Fibroblast of lung (primary cell): ENCODE data around the gene ZNF506. TPM values are rescaled to one million over a fixed set of nuclear protein-coding genes. Genes with fewer than 3 reads are reported as not detected.
"Not testable (repeated sequence)": the region's sequence is repeated elsewhere in the genome, so short reads cannot be mapped to it uniquely, and the experiment has no call there.

Experiments used
- DNase-seq, 2 donors: peaks; one replicate each; pipeline versions ENCODE4 v3.0.0 to v3.0.0-alpha.2; 2010; ENCODE audit warnings: low read depth in 2 of 2
- H2AFZ ChIP-seq: 2 replicates; pipeline ENCODE4 v1.5.1; 2012; ENCODE audit warnings: low read length, control low read depth, inconsistent platforms
- H3K27ac ChIP-seq: 2 replicates; pipeline ENCODE4 v1.5.1; 2011; ENCODE audit warnings: low read length, control low read depth; ENCODE audit not compliant: insufficient read depth
- H3K27me3 ChIP-seq: 2 replicates; pipeline ENCODE4 v1.5.1; 2011; ENCODE audit warnings: mild to moderate bottlenecking, low read length; ENCODE audit not compliant: control insufficient read depth, insufficient read depth
- H3K36me3 ChIP-seq: 2 replicates; pipeline ENCODE4 v1.5.1; 2011; ENCODE audit warnings: low read length; ENCODE audit not compliant: control insufficient read depth, insufficient read depth
- H3K4me1 ChIP-seq: 2 replicates; pipeline ENCODE4 v1.5.1; 2011; ENCODE audit warnings: low read length; ENCODE audit not compliant: control insufficient read depth, insufficient read depth; ENCODE audit errors: extremely low read depth
- H3K4me2 ChIP-seq: 2 replicates; pipeline ENCODE4 v1.5.1; 2011; ENCODE audit warnings: low read length, control low read depth; ENCODE audit not compliant: insufficient read depth; ENCODE audit errors: extremely low read depth
- H3K4me3 ChIP-seq, 4 experiments: fragments of 200-600 bp in 1 of 4; sonication (generic) in 1 of 4; replicated peaks in 1 of 4; 2 replicates each; pipeline ENCODE4 v1.5.1; 2011 to 2016; ENCODE audit warnings: low read length in 4 of 4, low read depth in 3 of 4, mild to moderate bottlenecking in 3 of 4, control low read depth in 2 of 4, inconsistent platforms in 1 of 4, mixed read lengths in 1 of 4; ENCODE audit not compliant: insufficient read depth in 1 of 4; ENCODE audit errors: control extremely low read depth in 1 of 4
- H3K79me2 ChIP-seq: 2 replicates; pipeline ENCODE4 v1.5.1; 2012; ENCODE audit warnings: mild to moderate bottlenecking, low read length, inconsistent platforms; ENCODE audit not compliant: control insufficient read depth, insufficient read depth
- H3K9ac ChIP-seq: 2 replicates; pipeline ENCODE4 v1.5.1; 2011; ENCODE audit warnings: mild to moderate bottlenecking, low read length, control low read depth; ENCODE audit not compliant: insufficient read depth
- H3K9me3 ChIP-seq: 2 replicates; pipeline ENCODE4 v1.5.1; 2012; ENCODE audit warnings: low read depth, low read length; ENCODE audit not compliant: control insufficient read depth, insufficient read depth
- H4K20me1 ChIP-seq: 2 replicates; pipeline ENCODE4 v1.5.1; 2011; ENCODE audit warnings: low read length; ENCODE audit not compliant: control insufficient read depth, insufficient read depth; ENCODE audit errors: extremely low read depth
- CTCF ChIP-seq, 2 donors: IDR thresholded peaks in 1 of 2; conservative IDR thresholded peaks in 1 of 2; 1 replicate in 1 of 2; 2 replicates in 1 of 2; pipeline ENCODE4 v1.5.1; 2011 to 2012; ENCODE audit warnings: low read length in 2 of 2, control low read depth in 1 of 2, inconsistent platforms in 1 of 2, low read depth in 1 of 2, mild to moderate bottlenecking in 1 of 2
- EZH2 ChIP-seq: IDR thresholded peaks from 2 replicates; pipeline ENCODE4 v1.5.1; 2012; ENCODE audit warnings: low read length, control low read depth, mild to moderate bottlenecking; ENCODE audit errors: missing control alignments
- polyA plus RNA-seq, 2 donors: library from polyadenylated mRNA; depleted of rRNA in 1 of 2; stranded (reverse) in 1 of 2; unstranded in 1 of 2; fragments of >200 nt; gene quantifications; 2 replicates each; pipeline ENCODE4 v1.2.1, GENCODE V29; 2011 to 2012; ENCODE audit warnings: missing spikeins in 1 of 2
- total RNA-seq: library from RNA; depleted of rRNA; stranded (reverse); fragments of >200 nt; gene quantifications from 2 replicates; pipeline ENCODE4 v1.2.1, GENCODE V29; 2014

The ZNF506 gene
- total and polyA plus RNA-seq, 2 donors (not counting 1 experiment from before 2014, with no cell fraction given) = 9.6 to 16.5 TPM

- Histone ChIP-seq H3K36me3 (no peaks in the 10 kb centered on the region), H3K79me2 (no peaks in the 10 kb centered on the region), H2AFZ (no peak overlapping the region), H4K20me1 (no peaks in the 10 kb centered on the region), H3K9ac (no peak overlapping the region), H3K4me3 (no peak overlapping the region), H3K9me3 (no peaks in the 10 kb centered on the region), H3K27ac (no peak overlapping the region), H3K27me3 (no peaks in the 10 kb centered on the region), H3K4me2 (no peak overlapping the region), H3K4me1 (no peaks in the 10 kb centered on the region)
- TF ChIP-seq CTCF (conservative IDR thresholded peaks at IDR 0.05 in 1 of 2, IDR thresholded peaks at IDR 0.05 in 1 of 2; ENCODE audit: low read depth in 1 of 2, low read length in 2 of 2) = no peak
- no peak for TF ChIP-seq EZH2
- no peak for DNase-seq
Observed at GRCh38 chr19:19826875-19827274, 5.3 kb upstream of the ZNF506 start.

- Histone ChIP-seq H3K79me2 (peaks cover 7% of the 10 kb centered on the region), H3K4me3 (no peak overlapping the region), H3K36me3 (no peaks in the 10 kb centered on the region), H3K27ac (no peak overlapping the region), H3K9me3 (no peaks in the 10 kb centered on the region), H3K9ac (no peak overlapping the region), H2AFZ (no peak overlapping the region), H3K27me3 (no peaks in the 10 kb centered on the region), H3K4me1 (no peaks in the 10 kb centered on the region), H4K20me1 (no peaks in the 10 kb centered on the region), H3K4me2 (no peak overlapping the region)
- DNase-seq = no peak
- TF ChIP-seq EZH2 (no peak), CTCF (conservative IDR thresholded peaks at IDR 0.05 in 1 of 2, IDR thresholded peaks at IDR 0.05 in 1 of 2; ENCODE audit: low read depth in 1 of 2, low read length in 2 of 2) (no peak)
Observed at GRCh38 chr19:19823916-19824315, 2.4 kb upstream of the ZNF506 start.

- not testable (repeated sequence) for DNase-seq, H3K4me1 ChIP-seq, H3K9ac ChIP-seq, H3K9me3 ChIP-seq, H3K27me3 ChIP-seq, H4K20me1 ChIP-seq, H3K27ac ChIP-seq, H3K36me3 ChIP-seq
- Histone ChIP-seq H2AFZ (peak overlapping the region; percentile 81), H3K79me2 (peaks cover 12% of the 10 kb centered on the region), H3K4me2 (peak overlapping the region; percentile 52), H3K4me3 (peak overlapping the region; percentile 28 to 89 (median 56))
Observed at GRCh38 chr19:19821976-19822375, 426 bp upstream of the ZNF506 start.
